H9 (cell line): Measurements from ENCODE around the gene GAS5. TPM values are rescaled to one million over a fixed set of nuclear protein-coding genes. Genes with fewer than 3 reads are reported as not detected.

ENCODE experiments used
- DNase-seq: peaks from one replicate; pipeline ENCODE4 v3.0.0-alpha.2; 2017
- H2AFZ ChIP-seq: one replicate; pipeline ENCODE4 v1.6.1; 2013; ENCODE audit warnings: mild to moderate bottlenecking, low read length, control low read depth, moderate library complexity
- H2AK5ac ChIP-seq: 2 replicates; pipeline ENCODE4 v1.6.1; 2013; ENCODE audit warnings: low read length, control low read depth, mixed read lengths; ENCODE audit not compliant: insufficient read length
- H2BK120ac ChIP-seq: one replicate; pipeline ENCODE4 v1.6.1; 2013; ENCODE audit warnings: low read depth, mild to moderate bottlenecking, low read length, control low read depth, inconsistent platforms; ENCODE audit not compliant: poor library complexity, severe bottlenecking
- H2BK12ac ChIP-seq: 2 replicates; pipeline ENCODE4 v1.6.1; 2013; ENCODE audit warnings: low read length, control low read depth, mixed read lengths, low read depth; ENCODE audit not compliant: insufficient read length
- H2BK15ac ChIP-seq: 2 replicates; pipeline ENCODE4 v1.6.1; 2013; ENCODE audit warnings: low read depth, low read length, control low read depth
- H2BK20ac ChIP-seq: one replicate; pipeline ENCODE4 v1.6.1; 2013; ENCODE audit warnings: low read depth, mild to moderate bottlenecking, low read length, control low read depth, inconsistent platforms; ENCODE audit not compliant: poor library complexity, severe bottlenecking
- H2BK5ac ChIP-seq: 2 replicates; pipeline ENCODE4 v1.6.1; 2013; ENCODE audit warnings: low read length, control low read depth, mixed read lengths; ENCODE audit not compliant: insufficient read length
- H3K14ac ChIP-seq: 2 replicates; pipeline ENCODE4 v1.6.1; 2013; ENCODE audit warnings: low read length, control low read depth; ENCODE audit not compliant: insufficient read depth
- H3K18ac ChIP-seq: 2 replicates; pipeline ENCODE4 v1.6.1; 2013; ENCODE audit warnings: low read depth, mild to moderate bottlenecking, mixed read lengths, low read length, control low read depth; ENCODE audit not compliant: insufficient read length
- H3K23ac ChIP-seq: 2 replicates; pipeline ENCODE4 v1.6.1; 2013; ENCODE audit warnings: low read length, control low read depth, mixed read lengths, low read depth; ENCODE audit not compliant: insufficient read length
- H3K23me2 ChIP-seq: 2 replicates; pipeline ENCODE4 v1.6.1; 2013; ENCODE audit warnings: low read depth, mild to moderate bottlenecking, mixed read lengths, low read length, control low read depth; ENCODE audit not compliant: insufficient read length, poor library complexity, severe bottlenecking
- H3K27ac ChIP-seq: 2 replicates; pipeline ENCODE4 v1.5.1; 2013; ENCODE audit warnings: low read length, control low read depth, mixed read lengths, low read depth; ENCODE audit not compliant: insufficient read length
- H3K27me3 ChIP-seq: 2 replicates; pipeline ENCODE4 v1.6.1; 2013; ENCODE audit warnings: low read length, control low read depth, inconsistent platforms; ENCODE audit not compliant: insufficient read depth
- H3K4ac ChIP-seq: 2 replicates; pipeline ENCODE4 v1.6.1; 2013; ENCODE audit warnings: low read depth, mild to moderate bottlenecking, control low read depth, inconsistent platforms, low read length, moderate library complexity
- H3K4me1 ChIP-seq: 2 replicates; pipeline ENCODE4 v1.6.1; 2013; ENCODE audit warnings: low read length, control low read depth, inconsistent platforms; ENCODE audit not compliant: insufficient read depth
- H3K4me2 ChIP-seq: 2 replicates; pipeline ENCODE4 v1.6.1; 2013; ENCODE audit warnings: low read length, control low read depth, mixed read lengths; ENCODE audit not compliant: insufficient read length, insufficient read depth
- H3K56ac ChIP-seq: 2 replicates; pipeline ENCODE4 v1.6.1; 2013; ENCODE audit warnings: low read depth, mild to moderate bottlenecking, mixed read lengths, low read length, control low read depth; ENCODE audit not compliant: insufficient read length
- H3K79me1 ChIP-seq: 2 replicates; pipeline ENCODE4 v1.6.1; 2013; ENCODE audit warnings: low read depth, mild to moderate bottlenecking, moderate library complexity, low read length, control low read depth, inconsistent platforms; ENCODE audit not compliant: insufficient read depth, poor library complexity, severe bottlenecking
- H3K79me2 ChIP-seq: 2 replicates; pipeline ENCODE4 v1.6.1; 2013; ENCODE audit warnings: low read length, control low read depth, inconsistent platforms; ENCODE audit not compliant: insufficient read depth
- H3K9ac ChIP-seq: 2 replicates; pipeline ENCODE4 v1.6.1; 2013; ENCODE audit warnings: low read length, control low read depth, mixed read lengths; ENCODE audit not compliant: insufficient read length; ENCODE audit errors: extremely low read depth
- H3K9me3 ChIP-seq: one replicate; pipeline ENCODE4 v1.6.1; 2013; ENCODE audit warnings: low read depth, low read length, inconsistent platforms; ENCODE audit not compliant: control insufficient read depth
- H3T11ph ChIP-seq: one replicate; pipeline ENCODE4 v1.6.1; 2013; ENCODE audit warnings: mild to moderate bottlenecking, low read length, control low read depth, inconsistent platforms
- H4K20me1 ChIP-seq: one replicate; pipeline ENCODE4 v1.6.1; 2013; ENCODE audit not compliant: control insufficient read depth, insufficient read length, insufficient read depth
- H4K5ac ChIP-seq: 2 replicates; pipeline ENCODE4 v1.6.1; 2013; ENCODE audit warnings: low read depth, mild to moderate bottlenecking, mixed read lengths, low read length, control low read depth; ENCODE audit not compliant: insufficient read length
- H4K8ac ChIP-seq: replicated peaks from 2 replicates; pipeline ENCODE4 v1.6.1; 2013; ENCODE audit warnings: low read length, control low read depth, mixed read lengths, low read depth; ENCODE audit not compliant: insufficient read length
- H4K91ac ChIP-seq: 2 replicates; pipeline ENCODE4 v1.6.1; 2013; ENCODE audit warnings: low read depth, mild to moderate bottlenecking, moderate library complexity, mixed read lengths, low read length, control low read depth; ENCODE audit not compliant: insufficient read length
- H3K27ac Mint-ChIP-seq, 3 experiments: 2 replicates in 2 of 3; 3 replicates in 1 of 3; pipeline ENCODE4 v1.8.0; 2020 to 2021; ENCODE audit warnings: mixed read lengths in 3 of 3, mild to moderate bottlenecking in 1 of 3, moderate library complexity in 1 of 3
- H3K27me3 Mint-ChIP-seq: 2 replicates; pipeline ENCODE4 v1.8.0; 2021; ENCODE audit warnings: low read depth, mild to moderate bottlenecking, moderate library complexity, mixed read lengths
- H3K36me3 Mint-ChIP-seq, 3 experiments: 2 replicates in 2 of 3; 3 replicates in 1 of 3; pipeline ENCODE4 v1.8.0; 2020 to 2021; ENCODE audit warnings: low read depth in 3 of 3, mixed read lengths in 3 of 3; ENCODE audit not compliant: insufficient read depth in 1 of 3
- H3K4me1 Mint-ChIP-seq, 2 experiments: 2 replicates each; pipeline ENCODE4 v1.8.0; 2020; ENCODE audit warnings: mixed read lengths in 2 of 2
- H3K4me3 Mint-ChIP-seq, 2 experiments: 2 replicates in 1 of 2; 3 replicates in 1 of 2; pipeline ENCODE4 v1.8.0; 2020 to 2021; ENCODE audit warnings: mild to moderate bottlenecking in 2 of 2, mixed read lengths in 2 of 2, moderate library complexity in 1 of 2
- H3K9me3 Mint-ChIP-seq, 2 experiments: 2 replicates in 1 of 2; 3 replicates in 1 of 2; pipeline ENCODE4 v1.8.0; 2020; ENCODE audit warnings: mild to moderate bottlenecking in 2 of 2, mixed read lengths in 2 of 2, moderate library complexity in 1 of 2
- CTCF ChIP-seq: fragments of 200-600 bp; sonication (generic); conservative IDR thresholded peaks from 3 replicates; pipeline ENCODE4 v1.8.0; 2021; ENCODE audit warnings: antibody characterized with exemption, mild to moderate bottlenecking
- WGBS: extraction: QIAGEN DNeasy Blood & Tissue Kit; methylation state at CpG from one replicate; pipeline ENCODE4 v1.1.7; 2013; ENCODE audit warnings: missing lambda C conversion rate, low lambda C conversion rate, mixed read lengths; ENCODE audit not compliant: insufficient read length; ENCODE audit errors: extremely low coverage; 5-methylcytosine and 5-hydroxymethylcytosine counted together
- total RNA-seq: library from RNA; stranded (reverse); gene quantifications from 2 replicates; pipeline ENCODE4 v1.2.1, GENCODE V29; 2021

The GAS5 gene
- total RNA-seq, 1 experiment from 2014 or later = 690 TPM

GRCh38 chr1:173894189-173894588, 26.4 kb upstream of the GAS5 start:
- Histone ChIP-seq H3K79me1 (no peaks in the 10 kb centered on the region), H3K18ac (no peak overlapping the region), H2BK20ac (no peak overlapping the region), H2AFZ (no peak overlapping the region), H2BK12ac (no peak overlapping the region), H4K5ac (no peak overlapping the region), H2BK120ac (no peak overlapping the region), H2BK15ac (no peak overlapping the region), H3K14ac (no peak overlapping the region), H3K27ac (no peak overlapping the region), H3K23ac (no peak overlapping the region), H3K4me2 (no peak overlapping the region), H3K9me3 (no peaks in the 10 kb centered on the region), H3K23me2 (no peaks in the 10 kb centered on the region), H3K56ac (no peak overlapping the region), H3K79me2 (no peaks in the 10 kb centered on the region; the same call in 1 of the 2 replicates), H2AK5ac (no peak overlapping the region), H3K4ac (no peak overlapping the region), H3K4me1 (0 out of 2 replicates have a peak, but pooled peaks cover 1% of the 10 kb centered on the region), H2BK5ac (no peak overlapping the region), H4K20me1 (no peaks in the 10 kb centered on the region), H4K91ac (no peak overlapping the region), H3T11ph (no peak overlapping the region), H4K8ac (no peak overlapping the region), H3K27me3 (no peaks in the 10 kb centered on the region), H3K9ac (no peak overlapping the region)
- Mint-ChIP-seq H3K4me1 (peaks cover 2 to 8% of the 10 kb centered on the region in 2 experiments; a peak in 3 of 4 replicates), H3K4me3 (no peak overlapping the region), H3K36me3 (peaks cover 0 to 4% (median 0%) of the 10 kb centered on the region in 3 experiments; a peak in 1 of 7 replicates), H3K27me3 (no peaks in the 10 kb centered on the region), H3K27ac (no peak overlapping the region), H3K9me3 (no peaks in the 10 kb centered on the region)
- no peak for TF ChIP-seq CTCF
- no CpG with 5 or more reads among the region's 3 CpGs for WGBS
- DNase-seq = no peak
